Ascending aorta (tissue), 2 donors: ENCODE results near the gene CCDC9B. TPM values are rescaled to one million over a fixed set of nuclear protein-coding genes. Genes with fewer than 3 reads are reported as not detected.
A peak's percentile ranks its signal among the peaks of the same experiment; 100 is the strongest.

Source experiments
- DNase-seq, 2 donors: peaks; one replicate each; pipeline ENCODE4 v3.0.0-alpha.2; 2019; ENCODE audit warnings: low spot score in 2 of 2
- H3K27ac ChIP-seq, 2 donors: fragments of 200-600 bp; sonication (generic); one replicate each; pipeline ENCODE4 v1.5.1; 2016 to 2017; ENCODE audit warnings: mild to moderate bottlenecking in 1 of 2
- H3K27me3 ChIP-seq: fragments of 200-600 bp; sonication (generic); one replicate; pipeline ENCODE4 v1.5.1; 2017
- H3K36me3 ChIP-seq, 2 donors: fragments of 200-600 bp; sonication (generic); one replicate each; pipeline ENCODE4 v1.5.1; 2016
- H3K4me1 ChIP-seq, 2 donors: fragments of 200-600 bp; sonication (generic); one replicate each; pipeline ENCODE4 v1.5.1; 2016 to 2017; ENCODE audit warnings: mild to moderate bottlenecking in 1 of 2
- H3K4me3 ChIP-seq, 2 donors: fragments of 200-600 bp; sonication (generic); one replicate each; pipeline ENCODE4 v1.5.1; 2016 to 2017; ENCODE audit warnings: mild to moderate bottlenecking in 1 of 2
- H3K9me3 ChIP-seq, 2 donors: fragments of 200-600 bp; sonication (generic); one replicate each; pipeline ENCODE4 v1.5.1; 2016
- CTCF ChIP-seq, 3 experiments: fragments of 200-600 bp in 2 of 3; fragments of 450-650 bp in 1 of 3; sonication (generic) in 2 of 3; IDR thresholded peaks; one replicate each; pipeline ENCODE4 v1.5.1; 2016 to 2019; ENCODE audit warnings: antibody characterized with exemption in 3 of 3, mild to moderate bottlenecking in 1 of 3, moderate library complexity in 1 of 3
- intact Hi-C: fragments of 100-400 bp; cut with DNase I; formaldehyde crosslinking; loops from one replicate; pipeline ENCODE4 v1.15.1; 2023
- total RNA-seq: library from RNA; depleted of rRNA; stranded (reverse); fragments of >200 nt; gene quantifications from one replicate; pipeline ENCODE4 v1.1.0, GENCODE V29; 2016

CCDC9B gene
- total RNA-seq, 1 donor from 2014 or later: 55.8 TPM

GRCh38 chr15:40338041-40338657 lies 2.6 kb downstream of the CCDC9B start:
- intact Hi-C loops: loop anchor here (5.0 kb wide), 1 partner anchor 236 kb away; no protein-coding TSS in a partner anchor
- peaks cover 62 to 95% of the 10 kb centered on the region in 2 donors for H3K4me1 ChIP-seq
- peak overlapping the region; percentile 24 to 40 for H3K4me3 ChIP-seq

GRCh38 chr15:40337597-40337996 lies 3.1 kb downstream of the CCDC9B start:
- peak overlapping the region; percentile 24 to 40 for H3K4me3 ChIP-seq
- no peaks in the 10 kb centered on the region for H3K9me3 ChIP-seq
- peaks cover 60 to 94% of the 10 kb centered on the region in 2 donors for H3K4me1 ChIP-seq
- H3K27ac ChIP-seq: peak overlapping the region; percentile 98 to 99
- peaks cover 0 to 4% of the 10 kb centered on the region in 2 donors for H3K36me3 ChIP-seq
- DNase-seq: no peak
- no peak for TF ChIP-seq CTCF (IDR thresholded peaks at IDR 0.05)
- intact Hi-C loops: loop anchor here (5.0 kb wide), 1 partner anchor 235 kb away; no protein-coding TSS in a partner anchor
- no peaks in the 10 kb centered on the region for H3K27me3 ChIP-seq

More at GRCh38 chr15:40338041-40338657, 2.6 kb downstream of the CCDC9B start:
- H3K36me3 ChIP-seq: peaks cover 0 to 4% of the 10 kb centered on the region in 2 donors
- peak in 1 of 2 donors; percentile 89 for DNase-seq
- H3K27me3 ChIP-seq: no peaks in the 10 kb centered on the region
- peak overlapping the region; percentile 98 to 99 for H3K27ac ChIP-seq
- TF ChIP-seq CTCF (IDR thresholded peaks at IDR 0.05): peak; percentile 56 to 77 (median 68)
- no peaks in the 10 kb centered on the region for H3K9me3 ChIP-seq

GRCh38 chr15:40336744-40337122 lies 4.0 kb downstream of the CCDC9B start:
- Histone ChIP-seq H3K9me3 (no peaks in the 10 kb centered on the region), H3K27me3 (no peaks in the 10 kb centered on the region), H3K4me1 (peaks cover 56 to 90% of the 10 kb centered on the region in 2 donors), H3K36me3 (peaks cover 4 to 7% of the 10 kb centered on the region in 2 donors), H3K27ac (peak overlapping the region; percentile 98 to 99), H3K4me3 (peak overlapping the region in 1 of 2 donors; percentile 40)
- DNase-seq: no peak
- intact Hi-C loops: loop anchor here (1.0 to 5.0 kb wide), 2 partner anchors 12 to 234 kb away; no protein-coding TSS in a partner anchor
- peak in 1 of 3 experiments; percentile 17 for TF ChIP-seq CTCF (IDR thresholded peaks at IDR 0.05)

- intact Hi-C loops: loop anchor here (1.0 to 5.0 kb wide), 2 partner anchors 12 to 234 kb away; no protein-coding TSS in a partner anchor
- H3K27me3 ChIP-seq: no peaks in the 10 kb centered on the region
- peaks cover 4 to 7% of the 10 kb centered on the region in 2 donors for H3K36me3 ChIP-seq
- no peak for TF ChIP-seq CTCF (IDR thresholded peaks at IDR 0.05)
- peak overlapping the region; percentile 98 to 99 for H3K27ac ChIP-seq
- H3K9me3 ChIP-seq: no peaks in the 10 kb centered on the region
- DNase-seq: no peak
- H3K4me1 ChIP-seq: peaks cover 50 to 85% of the 10 kb centered on the region in 2 donors
- H3K4me3 ChIP-seq: no peak overlapping the region
Observed at GRCh38 chr15:40335938-40336743, 4.6 kb downstream of the CCDC9B start.

GRCh38 chr15:40334941-40335795 lies 5.6 kb downstream of the CCDC9B start:
- no peaks in the 10 kb centered on the region for H3K27me3 ChIP-seq
- H3K36me3 ChIP-seq: peaks cover 4 to 7% of the 10 kb centered on the region in 2 donors
- no peak overlapping the region for H3K4me3 ChIP-seq
- no peak for TF ChIP-seq CTCF (IDR thresholded peaks at IDR 0.05)
- no peaks in the 10 kb centered on the region for H3K9me3 ChIP-seq
- peaks cover 48 to 88% of the 10 kb centered on the region in 2 donors for H3K4me1 ChIP-seq
- H3K27ac ChIP-seq: peak overlapping the region; percentile 98 to 99
- intact Hi-C loops: loop anchor here (5.0 kb wide), 1 partner anchor 233 kb away; no protein-coding TSS in a partner anchor
- no peak for DNase-seq
